SW480 (cell line): ENCODE results near the gene BTAF1.
A peak's percentile ranks its signal among the peaks of the same experiment; 100 is the strongest.

ENCODE experiments used
- DNase-seq: peaks from one replicate; pipeline ENCODE4 v3.0.0-alpha.2; 2016; ENCODE audit warnings: low spot score

BTAF1 gene

GRCh38 chr10:91908337-91909116, 15.0 kb upstream of the BTAF1 start:
- peak; percentile 90 for DNase-seq

- DNase-seq, result peak; percentile 72
Observed at GRCh38 chr10:91909117-91909677, 14.4 kb upstream of the BTAF1 start, which contains the start of gene FGFBP3. FGFBP3 (minus strand) TSS chr10:91909486; CDS start chr10:91908969, 517 bp downstream.

- no peak for DNase-seq
Observed at GRCh38 chr10:91910467-91910866, 13.1 kb upstream of the BTAF1 start.

- DNase-seq, result no peak
Observed at GRCh38 chr10:91919651-91920050, 3.9 kb upstream of the BTAF1 start.

- DNase-seq, result no peak
Observed at GRCh38 chr10:91924212-91925021, 847 bp downstream of the BTAF1 start.

GRCh38 chr10:91925022-91925320, 1.4 kb downstream of the BTAF1 start:
- DNase-seq, result no peak

GRCh38 chr10:91930939-91931338, 7.4 kb downstream of the BTAF1 start:
- no peak for DNase-seq

GRCh38 chr10:91931526-91932190, 8.1 kb downstream of the BTAF1 start:
- DNase-seq, result no peak

GRCh38 chr10:91932737-91933136, 9.2 kb downstream of the BTAF1 start:
- no peak for DNase-seq

- DNase-seq, result no peak
Observed at GRCh38 chr10:91935886-91936285, 12.3 kb downstream of the BTAF1 start.

GRCh38 chr10:91939653-91940052, 16.1 kb downstream of the BTAF1 start:
- no peak for DNase-seq

GRCh38 chr10:91941426-91941825, 17.9 kb downstream of the BTAF1 start:
- no peak for DNase-seq

- peak; percentile 4 for DNase-seq
Observed at GRCh38 chr10:91944880-91945630, 21.5 kb downstream of the BTAF1 start.

- DNase-seq, result no peak
Observed at GRCh38 chr10:91953600-91954160, 30.1 kb downstream of the BTAF1 start.

- DNase-seq, result no peak
Observed at GRCh38 chr10:91955114-91955513, 31.5 kb downstream of the BTAF1 start.

GRCh38 chr10:91957091-91957490, 33.5 kb downstream of the BTAF1 start:
- no peak for DNase-seq

GRCh38 chr10:91969297-91969696, 45.7 kb downstream of the BTAF1 start:
- no peak for DNase-seq

GRCh38 chr10:91974960-91975359, 51.4 kb downstream of the BTAF1 start:
- no peak for DNase-seq

GRCh38 chr10:91975438-91975837, 51.9 kb downstream of the BTAF1 start:
- DNase-seq, result no peak

GRCh38 chr10:91976317-91977051, 52.9 kb downstream of the BTAF1 start:
- no peak for DNase-seq

- DNase-seq, result no peak
Observed at GRCh38 chr10:91977491-91977890, 53.9 kb downstream of the BTAF1 start.
